Ovary (tissue), 9 donors: Measurements from ENCODE around the gene SFXN5. TPM values are rescaled to one million over a fixed set of nuclear protein-coding genes. Genes with fewer than 3 reads are reported as not detected.
A peak's percentile ranks its signal among the peaks of the same experiment; 100 is the strongest.

Source experiments
- DNase-seq, 5 donors: peaks; one replicate each; pipeline ENCODE4 v3.0.0-alpha.2; 2019 to 2020
- H3K27ac ChIP-seq, 2 donors: fragments of 200-600 bp; one replicate each; pipeline versions ENCODE4 v1.5.1 to v1.8.0; 2019 to 2022
- H3K27me3 ChIP-seq: fragments of 200-600 bp; one replicate; pipeline ENCODE4 v1.8.0; 2022
- H3K36me3 ChIP-seq: fragments of 200-600 bp; sonication (generic); one replicate; pipeline ENCODE4 v1.5.1; 2019
- H3K4me1 ChIP-seq: one replicate; pipeline ENCODE4 v1.8.1; 2013; ENCODE audit warnings: mild to moderate bottlenecking, moderate library complexity; ENCODE audit not compliant: insufficient read depth
- H3K4me3 ChIP-seq: fragments of 200-600 bp; sonication (generic); one replicate; pipeline ENCODE4 v1.5.1; 2017
- H3K9me3 ChIP-seq, 2 donors: fragments of 200-600 bp in 1 of 2; sonication (generic) in 1 of 2; one replicate each; pipeline versions ENCODE4 v1.5.1 to v1.8.1; 2013 to 2019; ENCODE audit warnings: mild to moderate bottlenecking in 1 of 2, moderate library complexity in 1 of 2
- CTCF ChIP-seq, 3 donors: fragments of 450-650 bp in 2 of 3; fragments of 200-600 bp in 1 of 3; IDR thresholded peaks; one replicate each; pipeline versions ENCODE4 v1.5.1 to v1.8.0; 2016 to 2022; ENCODE audit warnings: antibody characterized with exemption in 3 of 3, mild to moderate bottlenecking in 1 of 3
- EP300 ChIP-seq: sonication (generic); formaldehyde crosslinking; IDR thresholded peaks from one replicate; pipeline ENCODE4 v1.6.1; 2017; ENCODE audit warnings: antibody characterized with exemption
- POLR2A ChIP-seq: fragments of 450-650 bp; IDR thresholded peaks from one replicate; pipeline ENCODE4 v1.6.1; 2017; ENCODE audit warnings: antibody characterized with exemption, mild to moderate bottlenecking, moderate library complexity
- WGBS, 3 donors: extraction: QIAGEN DNeasy Blood & Tissue Kit in 1 of 3; methylation state at CpG; one replicate each; pipeline versions ENCODE4 v1.1.5 to v1.1.7; 2013 to 2017; 5-methylcytosine and 5-hydroxymethylcytosine counted together
- intact Hi-C, 4 donors: fragments of 100-400 bp; cut with DNase I; formaldehyde crosslinking; loops; one replicate each; pipeline versions ENCODE4 v1.11.0 to v1.15.1; 2022 to 2023
- polyA plus RNA-seq, 2 donors: library from polyadenylated mRNA; stranded (reverse); fragments of 200-250 nt in 1 of 2; fragments of 350-450 nt in 1 of 2; fragmentation: Illumina TruSeq in 1 of 2; extraction: RNeasy Lipid Tissue Mini Kit (QIAGEN cat#74804) in 1 of 2; gene quantifications; one replicate each; pipeline ENCODE4 v1.2.3, GENCODE V29; 2013 to 2014
- total RNA-seq, 7 donors: library from RNA; depleted of rRNA in 2 of 7; stranded (reverse); fragments of >200 nt in 2 of 7; fragmentation: NEBNext Ultra II Directional in 3 of 7; extraction: Animal tissue kit (Norgen Biotek cat#: 25700) in 3 of 7; gene quantifications; one replicate each; pipeline versions ENCODE4 v1.1.0 to v1.2.4, GENCODE V29; 2016 to 2023
- donor health status: DM: no; HTN: no; CAD: no; lungs with moderate emphysema.
- donor health status: DM: no; HTN: no; CAD: no.
- donor health status: Bipolar disorder and iron deficiency.
- donor health status: DM: yes; HTN: yes; CAD: no.
- donor health status: DM: no; HTN: no; CAD: no.
- donor health status: DM: yes; HTN: yes; CAD: no.

SFXN5 gene
- total and polyA plus RNA-seq, 9 donors, result 4.3 to 19.3 (median 11.6) TPM

GRCh38 chr2:73072129-73072395 is 550 bp upstream of the SFXN5 start:
- no peaks in the 10 kb centered on the region for H3K36me3 ChIP-seq
- H3K27ac ChIP-seq, result peak overlapping the region; percentile 36 to 80
- TF ChIP-seq CTCF (IDR thresholded peaks at IDR 0.05) (no peak), EP300 (no peak), POLR2A (no peak)
- no peaks in the 10 kb centered on the region for H3K27me3 ChIP-seq
- H3K4me1 ChIP-seq, result peaks cover 3% of the 10 kb centered on the region
- 5 to 7% (median 6%) methylated on average over 11 of the region's 11 CpGs for WGBS, 3 donors
- DNase-seq, result peak in 3 of 5 donors; percentile 39 to 75 (median 42)
- intact Hi-C loops, result loop anchor here in 1 of 4 donors (5.0 kb wide), 1 partner anchor 40 kb away; the partner anchor contains the start of gene RAB11FIP5
- H3K9me3 ChIP-seq, result no peaks in the 10 kb centered on the region
- H3K4me3 ChIP-seq, result peak overlapping the region; percentile 70

- H3K4me3 ChIP-seq, result peak overlapping the region; percentile 70
These were observed 711 bp downstream of the SFXN5 start for GRCh38 chr2:73070643-73071359.

GRCh38 chr2:73069855-73070642 is 1.5 kb downstream of the SFXN5 start:
- Histone ChIP-seq H3K4me1 (peaks cover 3% of the 10 kb centered on the region), H3K9me3 (no peaks in the 10 kb centered on the region), H3K4me3 (peak overlapping the region; percentile 70), H3K27me3 (no peaks in the 10 kb centered on the region), H3K27ac (no peak overlapping the region), H3K36me3 (no peaks in the 10 kb centered on the region)
- 23 to 25% (median 23%) methylated on average over 29 of the region's 29 CpGs for WGBS, 3 donors
- intact Hi-C loops, result loop anchor here in 1 of 4 donors (5.0 kb wide), 1 partner anchor 42 kb away; the partner anchor contains the start of gene RAB11FIP5
- DNase-seq, result no peak
- TF ChIP-seq EP300, result no peak
- TF ChIP-seq POLR2A, result no peak
- TF ChIP-seq CTCF (IDR thresholded peaks at IDR 0.05), result no peak

More at GRCh38 chr2:73070643-73071359, 711 bp downstream of the SFXN5 start:
- intact Hi-C loops, result loop anchor here in 1 of 4 donors (5.0 kb wide), 1 partner anchor 42 kb away; the partner anchor contains the start of gene RAB11FIP5
- Histone ChIP-seq H3K9me3 (no peaks in the 10 kb centered on the region), H3K27ac (peak overlapping the region; percentile 5 to 80), H3K36me3 (no peaks in the 10 kb centered on the region), H3K27me3 (no peaks in the 10 kb centered on the region), H3K4me1 (peaks cover 3% of the 10 kb centered on the region)
- peak in 2 of 5 donors; percentile 40 to 56 for DNase-seq
- TF ChIP-seq CTCF (IDR thresholded peaks at IDR 0.05) (no peak), POLR2A (no peak), EP300 (no peak)
- WGBS, 3 donors, result 0% methylated on average over 23 to 83 of the region's 83 CpGs

GRCh38 chr2:73069041-73069854 is 2.3 kb downstream of the SFXN5 start:
- TF ChIP-seq POLR2A (no peak), EP300 (no peak), CTCF (IDR thresholded peaks at IDR 0.05) (no peak)
- H3K4me3 ChIP-seq, result no peak overlapping the region
- peaks cover 3% of the 10 kb centered on the region for H3K4me1 ChIP-seq
- H3K9me3 ChIP-seq, result no peaks in the 10 kb centered on the region
- no peaks in the 10 kb centered on the region for H3K27me3 ChIP-seq
- no peak for DNase-seq
- WGBS, 3 donors, result 79 to 91% (median 83%) methylated on average over 7 of the region's 7 CpGs
- H3K27ac ChIP-seq, result no peak overlapping the region
- no peaks in the 10 kb centered on the region for H3K36me3 ChIP-seq
- intact Hi-C loops, result no loop called here
